HG02943 (cell line): ENCODE measurements around the gene AP4S1.
A peak's percentile ranks its signal among the peaks of the same experiment; 100 is the strongest.
"Not testable (repeated sequence)": the region's sequence is repeated elsewhere in the genome, so short reads cannot be mapped to it uniquely, and the experiment has no call there.

ENCODE experiments used
- ATAC-seq: cut with Tn5 transposase; IDR thresholded peaks from one replicate; pipeline ENCODE4 v1.9.1; 2021; ENCODE audit warnings: mild to moderate bottlenecking, low read depth, moderate library complexity; ENCODE audit not compliant: unreplicated experiment

The AP4S1 gene

GRCh38 chr14:31080056-31080455, 54.6 kb downstream of the AP4S1 start:
- no peak for ATAC-seq

GRCh38 chr14:31080484-31080883, 55.0 kb downstream of the AP4S1 start:
- ATAC-seq, result no peak

- ATAC-seq, result no peak
These were observed 58.3 kb downstream of the AP4S1 start for GRCh38 chr14:31083781-31084180.

GRCh38 chr14:31084385-31084784, 58.9 kb downstream of the AP4S1 start:
- ATAC-seq, result peak; percentile 68

GRCh38 chr14:31085027-31085426, 59.6 kb downstream of the AP4S1 start:
- no peak for ATAC-seq

- ATAC-seq, result not testable (repeated sequence)
These were observed 61.0 kb downstream of the AP4S1 start for GRCh38 chr14:31086466-31086865.

GRCh38 chr14:31090883-31091764, 65.7 kb downstream of the AP4S1 start:
- no peak for ATAC-seq

- no peak for ATAC-seq
These were observed 66.8 kb downstream of the AP4S1 start for GRCh38 chr14:31092160-31092708.

GRCh38 chr14:31093884-31094839, 68.7 kb downstream of the AP4S1 start:
- ATAC-seq, result not testable (repeated sequence)

GRCh38 chr14:31095817-31096216, 70.4 kb downstream of the AP4S1 start:
- ATAC-seq, result not testable (repeated sequence)

- no peak for ATAC-seq
These were observed 70.8 kb downstream of the AP4S1 start for GRCh38 chr14:31096255-31096654.

- ATAC-seq, result no peak
These were observed 71.6 kb downstream of the AP4S1 start for GRCh38 chr14:31097081-31097480.

GRCh38 chr14:31106768-31107167, 81.3 kb downstream of the AP4S1 start:
- no peak for ATAC-seq

- no peak for ATAC-seq
These were observed 83.8 kb downstream of the AP4S1 start for GRCh38 chr14:31109257-31109656.

GRCh38 chr14:31110872-31111271, 85.4 kb downstream of the AP4S1 start:
- no peak for ATAC-seq

- ATAC-seq, result no peak
These were observed 88.3 kb downstream of the AP4S1 start for GRCh38 chr14:31113794-31114193.

- no peak for ATAC-seq
These were observed 93.4 kb downstream of the AP4S1 start for GRCh38 chr14:31118892-31119291.

- no peak for ATAC-seq
These were observed 96.7 kb downstream of the AP4S1 start for GRCh38 chr14:31122098-31122611.

GRCh38 chr14:31122921-31123320, 97.5 kb downstream of the AP4S1 start:
- ATAC-seq, result no peak

- ATAC-seq, result no peak
These were observed 98.7 kb downstream of the AP4S1 start for GRCh38 chr14:31124197-31124596.

- ATAC-seq, result no peak
These were observed 99.8 kb downstream of the AP4S1 start for GRCh38 chr14:31125231-31125630.
